Keratinocyte (primary cell): ENCODE results near the gene EBF3. TPM values are rescaled to one million over a fixed set of nuclear protein-coding genes. Genes with fewer than 3 reads are reported as not detected.

Source experiments
- DNase-seq: peaks from one replicate; pipeline ENCODE4 v3.0.0-alpha.2; 2011; ENCODE audit warnings: low read depth, missing footprints, low spot score
- FAIRE-seq: peaks from 2 replicates; lab custom pipeline; 2011; peaks lifted over from hg19 to GRCh38; lab: Jason Lieb, UNC
- H2AFZ ChIP-seq: 2 replicates; pipeline ENCODE4 v1.6.0; 2012; ENCODE audit warnings: low read length, control low read depth, inconsistent platforms; ENCODE audit not compliant: control insufficient read depth
- H3K27ac ChIP-seq: 2 replicates; pipeline ENCODE4 v1.5.1; 2011; ENCODE audit warnings: low read length; ENCODE audit not compliant: control insufficient read depth, insufficient read depth
- H3K27me3 ChIP-seq: 3 replicates; pipeline ENCODE4 v1.6.0; 2011; ENCODE audit warnings: low read length; ENCODE audit not compliant: control insufficient read depth, insufficient read depth; ENCODE audit errors: extremely low read depth
- H3K36me3 ChIP-seq, 2 experiments: 2 replicates in 1 of 2; 3 replicates in 1 of 2; pipeline ENCODE4 v1.5.1; 2011; ENCODE audit warnings: low read length in 2 of 2, mild to moderate bottlenecking in 1 of 2; ENCODE audit not compliant: control insufficient read depth in 2 of 2, insufficient read depth in 2 of 2; ENCODE audit errors: extremely low read depth in 1 of 2
- H3K4me1 ChIP-seq: 3 replicates; pipeline ENCODE4 v1.5.1; 2011; ENCODE audit warnings: low read length; ENCODE audit not compliant: control insufficient read depth, insufficient read depth; ENCODE audit errors: extremely low read depth
- H3K4me2 ChIP-seq: 3 replicates; pipeline ENCODE4 v1.6.0; 2011; ENCODE audit warnings: low read depth, low read length; ENCODE audit not compliant: control insufficient read depth, insufficient read depth; ENCODE audit errors: extremely low read depth
- H3K4me3 ChIP-seq, 3 experiments: fragments of 200-600 bp in 1 of 3; sonication (generic) in 1 of 3; 2 replicates in 2 of 3; 3 replicates in 1 of 3; pipeline ENCODE4 v1.5.1; 2011 to 2016; ENCODE audit warnings: low read length in 3 of 3, mild to moderate bottlenecking in 3 of 3, control low read depth in 2 of 3, inconsistent platforms in 1 of 3, low read depth in 1 of 3, mixed read lengths in 1 of 3, mixed run types in 1 of 3, moderate library complexity in 1 of 3; ENCODE audit not compliant: control insufficient read depth in 2 of 3, insufficient read depth in 2 of 3; ENCODE audit errors: extremely low read depth in 1 of 3
- H3K79me2 ChIP-seq: 2 replicates; pipeline ENCODE4 v1.6.0; 2012; ENCODE audit warnings: low read length; ENCODE audit not compliant: control insufficient read depth, insufficient read depth
- H3K9ac ChIP-seq: 3 replicates; pipeline ENCODE4 v1.6.0; 2011; ENCODE audit warnings: low read length; ENCODE audit not compliant: control insufficient read depth, insufficient read depth; ENCODE audit errors: extremely low read depth
- H3K9me1 ChIP-seq: 3 replicates; pipeline ENCODE4 v1.6.0; 2011; ENCODE audit warnings: low read length; ENCODE audit not compliant: control insufficient read depth, insufficient read depth; ENCODE audit errors: extremely low read depth
- H3K9me3 ChIP-seq: 2 replicates; pipeline ENCODE4 v1.5.1; 2012; ENCODE audit warnings: low read depth, low read length; ENCODE audit not compliant: control insufficient read depth
- H4K20me1 ChIP-seq: 3 replicates; pipeline ENCODE4 v1.6.0; 2011; ENCODE audit warnings: low read length; ENCODE audit not compliant: control insufficient read depth, insufficient read depth; ENCODE audit errors: extremely low read depth
- EZH2 ChIP-seq: IDR thresholded peaks from one replicate; pipeline ENCODE4 v1.6.1; 2012; ENCODE audit warnings: inconsistent platforms, mild to moderate bottlenecking, low read length, moderate library complexity
- dilution Hi-C: fragments of 300-500 bp; cut with MboI; formaldehyde crosslinking; loops from one replicate; pipeline ENCODE4 v1.7.0; 2020; ENCODE audit warnings: low sequenced_read_pairs; ENCODE audit not compliant: extremely low pct_ligation_motif_present
- polyA plus RNA-seq, 5 experiments: library from polyadenylated mRNA; depleted of rRNA in 3 of 5; stranded (reverse) in 3 of 5; stranded (forward) in 1 of 5; unstranded in 1 of 5; fragments of >200 nt; gene quantifications; 1 replicate in 1 of 5; 2 replicates in 3 of 5; 3 replicates in 1 of 5; pipeline versions ENCODE4 v1.2.1 to v1.2.3, GENCODE V29; 2011 to 2012; ENCODE audit warnings: missing spikeins in 2 of 5, low read depth in 1 of 5, low replicate concordance in 1 of 5
- TF ChIP-seq, protein P1 (sequence below), 3 experiments: IDR thresholded peaks in 1 of 3; conservative IDR thresholded peaks in 1 of 3; optimal IDR thresholded peaks in 1 of 3; 2 replicates in 2 of 3; 3 replicates in 1 of 3; pipeline versions ENCODE3 to v1.5.1; 2011; ENCODE audit warnings: low read length in 3 of 3, mild to moderate bottlenecking in 3 of 3, moderate library complexity in 2 of 3, control low read depth in 1 of 3, inconsistent platforms in 1 of 3; ENCODE audit not compliant: insufficient read depth in 2 of 3; ENCODE audit errors: extremely low read depth in 1 of 3

EBF3 gene
- polyA plus RNA-seq, 1 donor (not counting 4 experiments of a cell fraction or from before 2014, with no cell fraction given), result not detected

DNA sequence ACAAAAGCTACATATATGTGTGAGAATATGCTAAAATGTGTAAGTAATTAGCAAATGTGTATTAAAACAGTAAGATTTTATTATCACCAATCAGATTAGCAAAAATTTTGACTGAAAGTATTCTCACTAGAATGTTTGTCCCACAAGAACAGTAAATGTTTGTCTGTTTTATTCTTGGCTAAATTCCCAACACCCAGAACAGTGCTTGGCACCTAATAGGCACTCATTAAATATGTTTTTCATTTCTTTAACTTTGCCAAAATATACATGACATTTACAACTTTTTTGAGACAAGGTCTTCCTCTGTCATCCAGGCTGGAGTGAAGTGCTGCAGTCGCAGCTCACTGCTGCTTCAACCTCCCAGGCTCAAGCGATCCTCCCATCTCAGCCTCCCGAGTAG, 143.6 kb downstream of the EBF3 start:
- no peaks in the 10 kb centered on the region for H3K27me3 ChIP-seq
- H3K4me2 ChIP-seq, result no peak overlapping the region
- FAIRE-seq (no peak), DNase-seq (no peak)
- H3K4me1 ChIP-seq, result no peaks in the 10 kb centered on the region
- H3K36me3 ChIP-seq, result no peaks in the 10 kb centered on the region
- H3K4me3 ChIP-seq, result no peak overlapping the region
- H3K27ac ChIP-seq, result no peak overlapping the region
- dilution Hi-C loops, result no loop called here
- no peaks in the 10 kb centered on the region for H3K79me2 ChIP-seq
- TF ChIP-seq, protein P1, sequence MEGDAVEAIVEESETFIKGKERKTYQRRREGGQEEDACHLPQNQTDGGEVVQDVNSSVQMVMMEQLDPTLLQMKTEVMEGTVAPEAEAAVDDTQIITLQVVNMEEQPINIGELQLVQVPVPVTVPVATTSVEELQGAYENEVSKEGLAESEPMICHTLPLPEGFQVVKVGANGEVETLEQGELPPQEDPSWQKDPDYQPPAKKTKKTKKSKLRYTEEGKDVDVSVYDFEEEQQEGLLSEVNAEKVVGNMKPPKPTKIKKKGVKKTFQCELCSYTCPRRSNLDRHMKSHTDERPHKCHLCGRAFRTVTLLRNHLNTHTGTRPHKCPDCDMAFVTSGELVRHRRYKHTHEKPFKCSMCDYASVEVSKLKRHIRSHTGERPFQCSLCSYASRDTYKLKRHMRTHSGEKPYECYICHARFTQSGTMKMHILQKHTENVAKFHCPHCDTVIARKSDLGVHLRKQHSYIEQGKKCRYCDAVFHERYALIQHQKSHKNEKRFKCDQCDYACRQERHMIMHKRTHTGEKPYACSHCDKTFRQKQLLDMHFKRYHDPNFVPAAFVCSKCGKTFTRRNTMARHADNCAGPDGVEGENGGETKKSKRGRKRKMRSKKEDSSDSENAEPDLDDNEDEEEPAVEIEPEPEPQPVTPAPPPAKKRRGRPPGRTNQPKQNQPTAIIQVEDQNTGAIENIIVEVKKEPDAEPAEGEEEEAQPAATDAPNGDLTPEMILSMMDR (optimal IDR thresholded peaks at IDR 0.05 in 1 of 3, IDR thresholded peaks at IDR 0.05 in 1 of 3, conservative IDR thresholded peaks at IDR 0.05 in 1 of 3; ENCODE audit: extremely low read depth in 1 of 3, insufficient read depth in 2 of 3, low read length in 3 of 3), result no peak
- no peak for TF ChIP-seq EZH2
- H4K20me1 ChIP-seq, result no peaks in the 10 kb centered on the region
- peaks cover 2% of the 10 kb centered on the region for H3K9me3 ChIP-seq
- H3K9me1 ChIP-seq, result no peaks in the 10 kb centered on the region
- H2AFZ ChIP-seq, result no peak overlapping the region
- H3K9ac ChIP-seq, result no peak overlapping the region

- Histone ChIP-seq H3K36me3 (no peaks in the 10 kb centered on the region), H3K9me3 (peaks cover 6% of the 10 kb centered on the region), H3K79me2 (no peaks in the 10 kb centered on the region), H2AFZ (no peak overlapping the region), H4K20me1 (no peaks in the 10 kb centered on the region), H3K4me1 (no peaks in the 10 kb centered on the region), H3K9me1 (no peaks in the 10 kb centered on the region), H3K4me2 (no peak overlapping the region), H3K27me3 (no peaks in the 10 kb centered on the region), H3K27ac (no peak overlapping the region), H3K4me3 (no peak overlapping the region), H3K9ac (no peak overlapping the region)
- dilution Hi-C loops, result no loop called here
- no peak for DNase-seq
- no peak for TF ChIP-seq EZH2
- TF ChIP-seq, protein P1 (optimal IDR thresholded peaks at IDR 0.05 in 1 of 3, IDR thresholded peaks at IDR 0.05 in 1 of 3, conservative IDR thresholded peaks at IDR 0.05 in 1 of 3; ENCODE audit: extremely low read depth in 1 of 3, insufficient read depth in 2 of 3, low read length in 3 of 3), result no peak
- FAIRE-seq, result no peak
These were observed 147.4 kb downstream of the EBF3 start for GRCh38 chr10:129816656-129817045.
